SIG-M5 (cell line): Measurements from ENCODE around the gene USP9Y.
"Not testable (repeated sequence)": the region's sequence is repeated elsewhere in the genome, so short reads cannot be mapped to it uniquely, and the experiment has no call there.

Experiments used
- DNase-seq: peaks from one replicate; lab custom pipeline; 2025; lab: John Stamatoyannopoulos, UW

USP9Y gene, protein sequence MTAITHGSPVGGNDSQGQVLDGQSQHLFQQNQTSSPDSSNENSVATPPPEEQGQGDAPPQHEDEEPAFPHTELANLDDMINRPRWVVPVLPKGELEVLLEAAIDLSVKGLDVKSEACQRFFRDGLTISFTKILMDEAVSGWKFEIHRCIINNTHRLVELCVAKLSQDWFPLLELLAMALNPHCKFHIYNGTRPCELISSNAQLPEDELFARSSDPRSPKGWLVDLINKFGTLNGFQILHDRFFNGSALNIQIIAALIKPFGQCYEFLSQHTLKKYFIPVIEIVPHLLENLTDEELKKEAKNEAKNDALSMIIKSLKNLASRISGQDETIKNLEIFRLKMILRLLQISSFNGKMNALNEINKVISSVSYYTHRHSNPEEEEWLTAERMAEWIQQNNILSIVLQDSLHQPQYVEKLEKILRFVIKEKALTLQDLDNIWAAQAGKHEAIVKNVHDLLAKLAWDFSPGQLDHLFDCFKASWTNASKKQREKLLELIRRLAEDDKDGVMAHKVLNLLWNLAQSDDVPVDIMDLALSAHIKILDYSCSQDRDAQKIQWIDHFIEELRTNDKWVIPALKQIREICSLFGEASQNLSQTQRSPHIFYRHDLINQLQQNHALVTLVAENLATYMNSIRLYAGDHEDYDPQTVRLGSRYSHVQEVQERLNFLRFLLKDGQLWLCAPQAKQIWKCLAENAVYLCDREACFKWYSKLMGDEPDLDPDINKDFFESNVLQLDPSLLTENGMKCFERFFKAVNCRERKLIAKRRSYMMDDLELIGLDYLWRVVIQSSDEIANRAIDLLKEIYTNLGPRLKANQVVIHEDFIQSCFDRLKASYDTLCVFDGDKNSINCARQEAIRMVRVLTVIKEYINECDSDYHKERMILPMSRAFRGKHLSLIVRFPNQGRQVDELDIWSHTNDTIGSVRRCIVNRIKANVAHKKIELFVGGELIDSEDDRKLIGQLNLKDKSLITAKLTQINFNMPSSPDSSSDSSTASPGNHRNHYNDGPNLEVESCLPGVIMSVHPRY (N-terminal part only)

DNA sequence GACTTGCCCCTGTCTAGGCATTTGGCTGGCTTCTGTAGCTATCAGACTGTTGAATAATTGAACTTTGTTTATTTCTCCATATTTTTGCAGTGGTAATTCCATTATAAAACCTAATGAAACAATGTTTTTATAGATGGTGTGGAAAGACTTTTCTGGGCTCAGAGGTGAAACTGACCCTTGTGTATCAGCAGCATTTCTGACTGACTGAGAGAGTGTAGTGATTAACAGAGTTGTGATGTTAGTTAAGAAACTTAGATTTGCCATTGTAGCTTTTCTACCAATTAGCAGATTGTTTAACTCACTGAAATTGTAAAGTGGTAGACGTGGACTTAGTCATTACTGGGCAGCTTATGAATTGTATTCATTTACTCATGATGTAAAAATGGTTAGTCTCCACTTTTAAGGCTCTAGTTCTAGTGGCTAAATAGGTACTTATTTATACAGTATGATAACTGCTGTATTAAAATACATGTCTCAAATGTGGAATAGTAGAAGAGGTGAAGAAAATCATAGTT, at the start of gene USP9Y:
TSS of gene USP9Y (plus strand) at position 51 of the 515 bp plus-strand sequence. CDS start 8,217 bp downstream, outside the sequence.
- no peak for DNase-seq

DNA sequence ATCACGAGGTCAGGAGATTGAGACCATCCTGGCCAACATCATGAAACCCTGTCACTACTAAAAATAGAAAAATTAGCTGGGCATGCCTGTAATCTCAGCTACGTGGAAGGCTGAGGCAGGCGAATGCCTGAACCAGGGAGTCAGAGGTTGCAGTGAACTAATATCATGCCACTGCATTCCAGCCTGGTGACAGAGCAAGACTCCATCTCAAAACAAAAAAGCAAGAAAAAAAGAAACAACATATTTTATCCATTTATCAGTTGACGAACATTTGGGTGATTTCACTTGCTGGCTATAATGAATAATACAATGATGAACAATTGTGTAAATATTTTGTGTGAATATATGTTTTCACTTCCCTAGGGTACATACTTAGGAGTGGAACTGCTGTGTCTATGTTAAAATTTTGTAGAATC, 49.4 kb upstream of the USP9Y start:
- no peak for DNase-seq

DNA sequence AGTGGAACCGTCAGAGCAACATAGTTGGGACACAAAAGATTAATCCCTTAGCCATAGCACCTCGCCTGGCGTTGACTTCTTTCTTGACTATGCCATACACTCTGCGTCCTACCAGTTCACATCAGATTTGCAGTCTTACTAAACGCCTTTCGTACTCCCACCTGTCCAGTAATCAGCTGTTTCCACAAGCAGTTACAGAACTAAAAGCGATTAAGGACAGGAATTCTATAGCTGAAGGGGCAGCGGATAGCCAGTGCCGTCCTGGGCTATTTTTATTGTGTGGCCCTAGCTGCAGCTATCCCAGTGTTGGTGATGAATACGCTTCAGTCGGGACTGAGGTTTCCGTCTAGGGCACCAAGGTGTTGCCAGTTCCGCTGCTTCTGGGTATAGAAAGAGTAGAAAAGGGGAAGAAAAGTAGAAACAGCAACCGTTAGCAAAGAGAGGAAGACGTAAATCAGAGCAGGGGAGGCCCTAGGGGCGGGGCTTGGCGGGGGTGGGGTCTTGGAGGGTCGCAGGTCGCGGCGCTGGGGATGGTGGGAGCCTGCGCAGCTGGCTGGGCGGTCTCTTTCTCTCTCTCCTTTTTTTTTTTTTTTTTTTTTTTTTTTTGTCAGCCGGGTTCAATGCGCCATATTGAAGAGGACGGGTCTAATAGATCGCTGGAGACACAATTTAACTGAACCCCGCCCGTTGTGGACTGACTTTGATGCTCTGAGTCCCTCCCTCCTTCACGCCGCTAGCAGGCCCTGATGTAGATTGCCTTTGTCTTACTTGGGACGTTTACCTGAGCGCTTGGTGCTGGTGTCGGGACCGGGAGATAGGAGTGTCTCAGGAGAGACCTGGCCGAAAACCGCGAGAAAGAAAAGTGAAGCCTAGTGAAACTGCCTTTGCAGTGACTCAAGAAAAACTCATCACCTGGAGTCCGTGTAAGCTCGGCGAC, 39.0 kb upstream of the USP9Y start:
- no peak for DNase-seq

DNA sequence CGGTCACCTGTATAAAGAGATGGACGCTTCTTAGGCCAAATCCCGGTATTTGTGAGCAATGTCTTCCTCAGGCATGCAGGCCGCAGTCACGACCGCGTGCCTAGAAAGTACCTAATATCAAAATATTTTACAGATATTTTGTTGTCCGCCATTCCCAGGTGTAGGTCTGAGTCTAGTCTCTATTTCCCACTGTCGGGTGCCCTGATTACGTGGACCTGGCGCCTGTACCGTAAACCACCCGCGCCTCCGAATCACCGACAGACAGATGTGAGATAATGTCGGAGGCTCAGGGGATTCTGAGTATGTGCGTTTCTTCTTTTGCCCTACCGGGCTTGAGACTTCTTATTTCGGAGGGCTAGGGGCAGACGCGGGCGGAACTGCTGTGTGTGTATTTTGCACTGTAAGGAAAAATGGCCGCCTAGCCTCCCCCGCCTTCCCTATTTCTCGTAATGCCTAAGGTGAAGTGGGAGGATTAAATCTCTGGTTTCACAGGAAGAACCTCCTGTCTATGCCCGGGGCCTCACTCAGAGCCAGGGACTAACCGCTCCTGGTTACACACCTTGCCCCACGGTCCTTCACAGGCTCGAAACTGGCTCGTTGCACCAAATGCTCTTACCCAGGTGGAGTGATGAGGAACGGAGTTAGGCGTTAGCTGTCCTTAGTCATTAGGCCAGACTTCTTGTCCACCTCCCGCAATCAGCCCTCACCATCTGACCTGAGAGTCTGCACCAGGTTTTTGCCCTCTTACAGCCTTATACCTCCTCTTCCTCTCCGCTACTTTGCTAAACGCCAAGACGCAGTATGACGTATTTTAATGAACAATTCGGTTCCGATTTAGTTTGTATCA, 38.1 kb upstream of the USP9Y start:
- no peak for DNase-seq

DNA sequence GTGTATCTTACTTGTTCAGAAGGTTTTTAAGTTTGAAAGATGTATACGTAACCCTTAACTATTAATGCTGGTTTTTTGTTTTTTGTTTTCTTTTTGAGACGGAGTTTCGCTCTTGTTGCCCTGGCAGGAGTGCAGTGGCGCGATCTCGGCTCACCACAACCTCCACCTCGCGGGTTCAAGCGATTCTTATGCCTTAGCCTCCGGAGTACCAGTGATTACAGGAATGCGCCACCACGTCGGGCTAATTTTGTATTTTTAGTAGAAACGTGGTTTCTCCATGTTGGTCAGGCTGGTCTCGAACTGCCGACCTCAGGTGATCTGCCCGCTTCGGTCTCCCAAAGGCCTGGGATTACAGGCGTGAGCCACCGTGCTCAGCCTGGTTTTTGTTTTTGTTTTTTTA, 37.2 kb upstream of the USP9Y start:
- not testable (repeated sequence) for DNase-seq

DNA sequence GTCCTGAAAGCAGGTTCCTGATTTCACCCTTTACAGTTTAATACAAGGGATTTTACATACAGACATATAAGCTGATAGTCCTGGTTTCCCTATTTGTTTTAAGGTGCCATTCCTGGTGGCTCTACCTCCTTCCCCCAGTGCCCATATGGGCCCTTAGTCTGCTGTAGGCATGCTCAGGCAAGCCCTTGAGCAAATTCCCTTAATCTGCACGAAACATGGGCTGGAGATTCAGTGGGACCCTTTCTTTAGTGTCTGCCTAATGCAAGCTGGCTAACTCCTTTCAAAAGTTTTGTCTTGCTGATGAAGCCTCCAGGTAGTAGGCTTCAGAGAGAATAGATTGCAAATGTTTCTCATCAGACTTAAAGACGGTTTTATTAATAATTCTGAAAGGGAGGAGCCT, 22.9 kb upstream of the USP9Y start:
- DNase-seq, result no peak

DNA sequence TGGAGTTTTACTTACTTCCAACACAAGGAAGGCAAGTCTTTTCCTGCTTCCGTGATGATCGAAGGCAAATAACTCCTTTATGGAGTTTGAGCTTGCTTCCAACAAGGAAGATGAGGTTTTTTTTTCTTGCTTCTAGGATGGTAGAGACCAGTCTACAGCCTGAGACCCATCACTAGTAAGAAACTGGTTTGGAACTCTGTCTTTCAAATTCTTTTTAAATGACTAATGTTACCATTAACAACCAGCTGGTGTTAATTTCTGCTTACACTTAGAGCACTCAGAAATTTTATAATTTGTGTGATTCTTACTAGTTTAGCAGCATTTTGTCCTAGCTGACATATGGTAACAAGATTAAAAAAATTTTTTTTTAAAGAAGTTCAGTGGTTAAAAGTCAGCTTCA, 19.5 kb upstream of the USP9Y start:
- no peak for DNase-seq

DNA sequence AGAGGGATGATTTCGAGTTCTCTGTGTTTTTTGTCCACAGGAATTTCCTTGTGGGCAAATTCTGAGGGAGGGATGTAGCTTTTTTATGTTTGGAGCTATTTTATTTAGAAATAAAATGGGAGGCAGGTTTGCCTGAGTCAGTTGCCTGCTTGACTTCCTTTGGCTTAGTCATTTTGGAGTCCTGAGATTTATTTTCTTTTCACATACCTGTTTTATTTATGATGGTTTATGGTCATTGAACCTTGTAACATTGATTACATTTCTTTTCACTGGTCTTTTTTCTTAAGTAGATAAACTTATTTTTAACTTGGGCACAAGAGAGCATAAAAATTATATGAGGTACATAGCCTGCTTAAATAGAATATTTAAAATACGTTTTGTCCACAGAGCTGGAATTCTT, 12.7 kb upstream of the USP9Y start:
- no peak for DNase-seq

DNA sequence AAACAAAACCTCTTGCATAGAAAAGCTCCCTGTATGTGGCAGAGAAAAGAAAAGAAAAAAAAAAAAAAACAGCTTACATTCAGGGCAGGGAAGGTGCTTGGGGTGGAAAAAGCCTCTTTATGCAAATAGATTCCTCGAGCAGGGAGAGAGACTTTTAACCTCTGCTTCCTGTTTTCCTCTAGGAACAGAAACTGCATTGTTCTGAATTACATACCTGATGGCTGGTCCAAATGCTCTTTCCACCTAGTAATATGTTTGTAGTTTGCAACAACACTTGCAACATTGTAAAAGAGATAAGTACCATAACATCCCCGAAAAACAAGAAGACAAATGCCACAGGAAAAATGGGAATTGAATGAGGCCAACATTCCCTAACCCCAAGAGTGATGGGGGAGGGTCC, 944 bp upstream of the USP9Y start:
- no peak for DNase-seq

DNA sequence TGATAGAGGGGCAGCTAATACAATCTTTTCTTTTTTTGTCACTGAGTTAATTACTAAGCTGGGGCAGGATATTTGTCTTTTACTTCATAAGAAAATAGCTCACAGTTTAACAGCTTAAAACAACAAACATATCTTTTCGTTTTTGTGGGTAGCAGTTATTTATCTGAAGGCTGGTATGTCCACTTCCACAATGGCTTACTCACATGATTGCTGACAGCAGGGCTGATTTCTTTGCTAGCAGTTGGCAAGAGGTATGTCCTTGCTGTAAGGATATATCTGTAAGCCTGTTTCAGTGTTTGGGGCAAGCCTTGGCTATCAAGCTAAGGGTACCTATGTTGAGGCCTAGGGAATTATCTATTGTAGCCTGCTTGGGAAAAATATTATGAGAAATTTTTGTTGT, 1.1 kb downstream of the USP9Y start:
- no peak for DNase-seq

DNA sequence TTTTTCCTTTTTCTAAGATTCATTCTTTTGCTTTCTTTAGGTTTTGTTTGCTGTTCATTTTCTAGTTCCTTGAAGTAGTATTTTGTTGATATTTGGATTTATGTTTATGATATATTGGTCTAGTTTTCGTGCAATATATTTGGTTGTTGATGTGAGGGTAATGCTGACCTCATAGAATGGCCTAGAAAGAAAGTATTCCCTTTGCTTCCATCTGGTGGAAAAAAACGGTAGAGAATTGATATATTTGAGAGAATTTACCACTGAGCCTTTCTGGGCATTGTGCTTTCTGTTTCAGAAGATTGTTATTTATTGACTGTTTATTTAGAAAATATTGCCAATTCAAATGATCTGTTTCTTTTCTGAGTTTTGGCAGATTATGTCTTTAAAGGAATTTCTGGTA, 9.4 kb downstream of the USP9Y start:
- DNase-seq, result no peak

DNA sequence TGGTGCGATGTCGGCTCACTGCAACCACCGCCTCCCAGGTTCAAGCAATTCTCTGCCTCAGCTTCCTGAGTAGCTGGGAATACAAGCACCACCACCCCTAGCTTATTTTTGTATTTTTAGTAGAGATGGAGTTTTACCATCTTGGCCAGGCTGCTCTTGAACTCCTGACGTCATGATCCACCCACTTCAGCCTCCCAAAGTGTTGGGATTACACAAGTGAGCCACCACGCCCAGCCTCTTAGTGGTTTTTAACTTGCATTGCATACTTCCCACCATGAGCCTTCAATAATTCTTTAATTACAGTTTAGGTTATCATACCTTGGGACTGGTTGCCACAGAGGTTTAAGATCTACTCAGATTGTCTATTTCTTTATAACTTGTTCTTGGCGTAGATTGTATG, 14.3 kb downstream of the USP9Y start:
- no peak for DNase-seq

DNA sequence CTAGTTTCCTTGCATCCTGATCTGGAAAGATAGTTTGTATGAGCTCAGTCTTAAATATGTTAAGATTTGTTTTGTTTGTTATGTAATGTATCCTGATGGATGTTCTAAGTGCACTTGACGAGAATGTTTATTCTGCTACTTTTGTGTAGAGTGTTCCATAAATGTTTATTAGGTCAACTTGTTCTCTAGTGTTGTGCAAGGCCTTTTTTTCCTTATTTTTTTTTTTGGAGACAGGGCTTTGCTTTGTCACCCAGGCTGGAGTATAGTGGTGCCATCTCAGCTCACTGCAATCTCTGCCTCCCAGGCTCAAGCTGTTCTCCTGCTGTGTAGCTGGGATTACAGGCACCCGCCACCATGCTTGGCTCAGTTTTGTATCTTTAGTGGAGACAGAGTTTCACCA, 28.7 kb downstream of the USP9Y start:
- no peak for DNase-seq

DNA sequence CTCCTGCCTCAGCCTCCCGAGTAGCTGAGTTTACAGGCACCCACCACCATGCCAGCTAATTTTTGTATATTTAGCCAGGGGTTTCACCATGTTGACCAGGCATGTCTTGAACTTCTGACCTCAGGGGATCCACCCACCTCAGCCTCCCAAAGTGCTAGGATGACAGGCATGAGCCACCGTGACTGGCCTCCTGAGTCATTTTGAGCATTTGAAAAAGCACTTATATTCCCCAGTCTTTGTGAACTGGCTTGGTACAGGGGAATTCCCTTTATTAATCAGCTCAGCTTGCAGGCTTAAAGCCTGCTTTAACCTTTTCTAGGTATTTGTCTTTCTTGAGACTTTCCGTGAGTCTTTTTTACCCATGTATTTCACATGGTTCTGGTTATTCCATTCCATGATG, 32.6 kb downstream of the USP9Y start:
- no peak for DNase-seq

DNA sequence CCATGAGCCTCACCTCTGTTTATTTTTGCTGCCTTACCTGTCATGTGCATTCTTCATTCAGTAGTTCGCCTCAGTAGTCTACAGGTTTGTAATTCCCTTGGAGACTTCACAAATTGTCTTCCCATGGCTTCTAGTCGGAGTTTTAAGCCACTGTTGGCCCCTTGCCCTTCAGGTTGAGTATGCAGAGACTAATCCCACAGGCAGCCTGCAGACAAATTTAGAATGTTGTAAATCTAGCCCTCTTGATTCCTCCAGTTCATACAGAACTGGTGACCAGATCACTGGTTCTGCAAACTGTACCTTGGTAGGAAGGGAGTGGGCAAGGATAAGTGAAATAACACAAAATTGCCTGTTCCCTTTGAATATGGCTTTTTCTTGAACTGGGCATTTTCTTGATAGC, 33.0 kb downstream of the USP9Y start:
- DNase-seq, result no peak

DNA sequence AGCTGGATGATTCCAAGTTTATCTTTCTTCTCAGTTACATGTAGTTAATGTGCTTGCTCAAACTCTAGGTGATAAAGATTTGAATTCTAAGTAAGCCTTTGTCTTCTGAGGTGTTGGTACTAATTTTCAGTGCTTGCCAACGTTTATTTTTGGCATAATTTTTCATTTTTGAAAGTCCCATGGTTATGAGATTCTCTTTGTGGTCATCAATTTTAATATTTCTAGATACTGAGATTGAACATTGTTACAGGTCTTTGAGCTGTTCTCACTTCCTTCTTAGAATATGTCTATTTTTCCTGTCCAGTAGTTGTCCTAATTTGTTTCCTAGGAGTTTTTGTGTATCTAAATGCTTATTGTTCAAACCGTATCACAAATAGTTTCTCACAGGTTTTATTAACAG, 40.4 kb downstream of the USP9Y start:
- DNase-seq, result no peak

DNA sequence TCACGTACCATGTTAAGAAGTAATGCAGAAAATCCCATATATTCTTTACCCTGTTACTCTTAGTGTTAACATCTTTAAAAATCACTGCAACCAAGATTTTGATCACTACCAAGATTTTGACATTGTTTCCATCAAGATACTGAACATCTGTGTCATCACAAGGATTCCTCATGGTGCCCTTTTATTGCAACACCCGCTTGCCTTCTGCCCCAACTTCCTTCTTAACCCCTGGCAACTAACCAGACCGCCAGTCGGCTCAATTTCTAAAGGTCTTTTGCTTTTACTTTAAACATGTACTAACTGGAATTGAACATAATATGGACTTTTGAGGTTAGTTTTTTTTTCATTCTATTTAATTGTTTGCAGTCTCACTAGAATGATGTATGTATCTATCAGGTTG, 41.7 kb downstream of the USP9Y start:
- DNase-seq, result no peak

DNA sequence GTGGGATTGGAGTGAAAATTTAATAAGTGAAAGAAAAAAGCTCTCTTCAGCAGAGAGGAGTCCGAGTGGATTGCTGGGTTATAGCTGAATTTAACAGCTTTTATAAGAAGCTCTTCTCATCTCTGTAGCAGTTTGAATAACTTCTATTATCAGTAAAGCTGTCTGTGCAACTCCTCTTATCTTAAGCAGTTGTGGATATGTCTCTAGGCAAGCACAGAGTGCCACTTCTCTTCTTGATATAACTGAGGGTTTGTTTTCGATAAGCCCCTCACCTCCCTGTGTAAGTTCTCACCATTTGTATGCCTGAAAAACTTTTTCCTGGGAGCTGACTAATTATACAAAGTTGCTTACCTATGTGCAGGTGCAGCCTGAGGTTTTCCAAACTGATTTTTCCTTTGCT, 43.1 kb downstream of the USP9Y start:
- no peak for DNase-seq

DNA sequence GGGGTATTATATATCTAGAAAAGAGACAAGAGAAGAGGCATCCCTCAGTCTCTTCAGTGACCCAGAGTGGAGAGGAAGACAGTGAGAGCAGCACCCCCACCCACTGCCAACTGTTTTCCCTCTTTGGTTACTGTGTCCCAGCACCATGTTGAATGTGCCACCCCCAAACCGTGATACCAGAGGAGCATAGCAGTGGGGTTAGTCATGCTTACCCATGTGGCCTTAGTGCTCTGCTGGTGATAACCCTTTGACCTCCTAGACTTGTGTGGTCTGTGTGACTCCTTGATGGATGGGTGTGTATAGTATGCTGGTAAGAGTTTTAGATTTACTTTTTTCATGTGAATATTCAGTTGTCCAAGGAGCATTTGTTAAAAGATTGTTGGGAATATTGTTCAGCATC, 48.3 kb downstream of the USP9Y start:
- no peak for DNase-seq

DNA sequence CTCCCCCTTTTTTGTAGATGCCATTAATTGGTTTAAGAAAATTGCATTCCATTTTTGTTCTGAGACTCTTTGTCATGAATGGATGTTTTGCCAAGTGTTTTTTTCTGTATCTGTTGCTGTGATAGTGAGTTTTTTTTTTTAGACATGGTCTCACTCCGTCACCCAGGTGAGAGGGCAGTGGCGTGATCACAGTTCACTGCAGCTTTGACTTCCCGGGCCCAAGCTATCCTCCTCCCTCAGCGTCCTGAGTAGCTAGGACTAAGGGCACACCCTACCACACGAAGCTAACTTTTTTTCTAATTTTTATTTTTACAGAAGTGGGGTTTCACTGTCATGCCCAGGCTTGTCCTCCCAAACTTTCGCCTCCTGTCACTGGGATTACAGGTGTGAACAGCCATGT, 51.8 kb downstream of the USP9Y start:
- no peak for DNase-seq

DNA sequence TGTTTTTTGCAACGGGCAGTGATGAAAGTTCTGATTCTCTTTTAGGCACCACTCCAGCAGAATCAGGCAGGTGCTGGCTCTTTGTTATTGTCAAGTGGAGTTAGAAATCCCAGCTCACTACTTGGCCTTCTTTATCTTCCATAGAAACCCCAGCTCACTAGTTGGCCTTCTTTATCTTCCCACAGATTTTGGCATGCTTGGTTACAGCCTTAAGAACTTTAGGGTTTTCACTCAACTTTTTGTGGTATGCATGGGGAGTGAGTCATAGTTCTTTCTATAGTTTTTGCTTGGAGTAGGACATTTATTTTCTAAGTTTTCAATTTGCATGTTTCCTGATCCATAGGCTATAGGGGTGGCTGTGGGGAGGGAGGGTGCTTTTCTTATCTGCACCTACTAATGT, 55.0 kb downstream of the USP9Y start:
- no peak for DNase-seq
